Measurements from ENCODE around the gene RPS29.

RPS29 gene

GRCh38 chr14:49559979-49560768 lies 26.0 kb downstream of the RPS29 start:
- TF ChIP-seq PAX5 (IDR thresholded peaks at IDR 0.05; ENCODE audit: insufficient read depth, low read length, severe bottlenecking) = no peak
- no peak for TF ChIP-seq POU2F2 (IDR thresholded peaks at IDR 0.05; ENCODE audit: low read depth, low read length)
- no peak for TF ChIP-seq POLR2A (IDR thresholded peaks at IDR 0.05; ENCODE audit: low read depth, low read length)
- no peak for TF ChIP-seq TAF1 (IDR thresholded peaks at IDR 0.05; ENCODE audit: low read depth, low read length)
- no peak for TF ChIP-seq SPI1 (IDR thresholded peaks at IDR 0.05; ENCODE audit: low read depth, low read length)
- FAIRE-seq = no peak
- DNase-seq (ENCODE audit: insufficient read length, low spot score) = no peak

DNA sequence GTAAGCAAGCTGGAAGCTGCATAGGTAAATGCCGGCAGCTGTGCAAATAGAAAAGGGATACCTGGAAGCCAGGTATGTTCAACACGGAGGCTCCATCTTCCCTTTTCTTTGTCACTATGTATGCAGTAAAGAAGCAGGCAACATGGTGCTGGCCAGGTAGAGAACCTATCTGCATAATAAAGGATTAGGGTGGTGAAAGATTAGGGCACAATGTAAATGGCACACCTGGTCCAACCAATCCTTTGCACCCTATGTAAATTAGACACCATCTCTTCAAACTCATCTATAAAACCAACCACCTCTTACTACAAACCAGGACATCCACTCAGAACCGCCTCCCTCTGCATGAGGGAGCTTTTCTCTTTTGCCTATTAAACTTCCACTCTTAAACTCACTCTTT lies 32.3 kb downstream of the RPS29 start:
- FAIRE-seq (no peak), DNase-seq (ENCODE audit: insufficient read length, low spot score) (no peak)
- no peak for TF ChIP-seq POLR2A (IDR thresholded peaks at IDR 0.05; ENCODE audit: low read depth, low read length)
- no peak for TF ChIP-seq POLR2AphosphoS5 (IDR thresholded peaks at IDR 0.05; ENCODE audit: low read depth, low read length)

- TF ChIP-seq TAF1 (IDR thresholded peaks at IDR 0.05; ENCODE audit: low read depth, low read length) (no peak), POLR2A (IDR thresholded peaks at IDR 0.05; ENCODE audit: low read depth, low read length) (no peak), PAX5 (IDR thresholded peaks at IDR 0.05; ENCODE audit: insufficient read depth, low read length, severe bottlenecking) (no peak), SPI1 (IDR thresholded peaks at IDR 0.05; ENCODE audit: low read depth, low read length) (no peak), POLR2AphosphoS5 (IDR thresholded peaks at IDR 0.05; ENCODE audit: low read depth, low read length) (no peak), POU2F2 (IDR thresholded peaks at IDR 0.05; ENCODE audit: low read depth, low read length) (no peak)
- DNase-seq (ENCODE audit: insufficient read length, low spot score) = no peak
- FAIRE-seq = no peak
These were observed 33.1 kb downstream of the RPS29 start for GRCh38 chr14:49553106-49553505.

DNA sequence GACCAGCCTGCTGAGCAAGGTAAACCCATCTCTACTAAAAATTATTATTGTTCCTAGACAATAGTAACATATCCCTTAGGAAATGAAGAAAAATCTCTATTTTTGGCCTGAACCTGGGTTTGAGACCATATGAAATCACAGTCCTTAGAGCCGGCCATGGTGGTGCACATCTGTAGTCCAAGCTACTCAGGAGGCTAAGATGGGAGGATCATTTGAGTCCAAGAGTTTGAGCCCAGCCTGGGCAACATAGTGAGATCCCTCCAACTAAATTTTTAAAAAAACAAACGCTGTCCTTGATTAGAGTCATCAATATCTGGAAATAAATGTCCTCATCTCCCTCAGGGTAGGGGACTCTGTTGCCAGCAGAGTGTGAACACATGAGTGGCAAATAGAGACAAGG lies 34.6 kb downstream of the RPS29 start:
- FAIRE-seq = no peak
- TF ChIP-seq POLR2AphosphoS5 (IDR thresholded peaks at IDR 0.05; ENCODE audit: low read depth, low read length) = no peak
- no peak for TF ChIP-seq TAF1 (IDR thresholded peaks at IDR 0.05; ENCODE audit: low read depth, low read length)

DNA sequence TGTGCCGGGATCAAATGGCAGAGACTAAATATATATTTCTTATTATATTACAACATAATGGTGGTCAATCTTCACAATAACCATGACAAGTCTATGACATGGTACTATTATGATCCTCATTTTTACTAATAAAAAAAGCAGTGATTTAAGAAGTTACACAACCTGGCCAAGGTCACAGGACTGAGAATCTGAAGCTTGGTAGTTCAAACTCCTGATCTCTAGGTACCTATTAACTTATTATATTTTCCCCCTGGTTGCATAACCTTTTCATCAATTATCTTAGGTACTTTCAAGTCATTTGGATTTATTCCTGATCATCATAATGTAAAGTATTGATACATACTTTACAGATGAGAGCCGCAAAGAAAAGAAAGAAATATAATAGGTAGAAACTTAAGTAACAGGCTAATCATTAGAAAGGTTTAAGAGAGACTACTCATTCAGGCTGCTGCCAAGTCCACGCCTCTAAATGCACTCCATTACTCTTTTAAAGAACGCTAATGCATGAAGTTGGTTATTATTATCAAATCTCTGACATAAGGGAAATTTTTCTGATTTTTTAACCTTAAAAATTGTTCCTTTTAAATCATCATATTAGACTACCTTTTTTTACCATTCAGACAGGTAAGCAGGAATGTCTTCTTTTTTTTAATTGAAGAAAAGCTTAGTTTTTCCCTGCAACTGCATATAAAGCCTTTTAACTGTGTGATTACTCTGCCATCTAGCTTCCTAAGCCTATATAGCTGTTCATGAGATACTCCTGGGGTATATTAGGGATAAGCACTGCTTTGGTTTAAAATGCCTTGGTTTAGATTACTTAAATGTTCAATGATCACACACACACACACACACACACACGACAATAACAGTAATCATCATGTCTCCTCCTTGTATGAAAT lies 35.6 kb downstream of the RPS29 start:
- no peak for FAIRE-seq
- DNase-seq (ENCODE audit: insufficient read length, low spot score) = no peak
- TF ChIP-seq TAF1 (IDR thresholded peaks at IDR 0.05; ENCODE audit: low read depth, low read length) (no peak), POLR2AphosphoS5 (IDR thresholded peaks at IDR 0.05; ENCODE audit: low read depth, low read length) (no peak), POLR2A (IDR thresholded peaks at IDR 0.05; ENCODE audit: low read depth, low read length) (no peak), POU2F2 (IDR thresholded peaks at IDR 0.05; ENCODE audit: low read depth, low read length) (no peak), SPI1 (IDR thresholded peaks at IDR 0.05; ENCODE audit: low read depth, low read length) (no peak), PAX5 (IDR thresholded peaks at IDR 0.05; ENCODE audit: insufficient read depth, low read length, severe bottlenecking) (no peak)

More for the DNA sequence above, 34.6 kb downstream of the RPS29 start:
- no peak for DNase-seq (ENCODE audit: insufficient read length, low spot score)

DNA sequence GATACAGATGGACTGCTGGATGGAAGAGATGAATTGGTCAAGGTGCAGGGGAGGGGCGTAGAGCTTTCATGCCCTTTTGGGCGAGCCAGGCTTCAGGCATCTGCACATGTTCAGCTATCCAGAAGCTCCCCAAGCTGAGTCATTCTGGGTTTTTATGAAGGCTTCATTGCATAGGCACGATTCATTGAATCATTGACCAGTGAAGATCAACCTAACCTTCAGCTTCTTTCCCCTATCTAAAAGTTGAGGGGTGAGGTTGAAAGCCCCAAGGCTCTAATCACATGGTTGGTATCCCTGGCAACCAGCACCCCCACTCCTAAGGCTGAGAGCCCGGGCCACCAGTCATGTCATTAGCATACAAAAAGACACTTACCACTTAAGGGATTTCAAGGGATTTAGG lies 36.3 kb downstream of the RPS29 start:
- TF ChIP-seq SPI1 (IDR thresholded peaks at IDR 0.05; ENCODE audit: low read depth, low read length) (no peak), POLR2AphosphoS5 (IDR thresholded peaks at IDR 0.05; ENCODE audit: low read depth, low read length) (no peak), PAX5 (IDR thresholded peaks at IDR 0.05; ENCODE audit: insufficient read depth, low read length, severe bottlenecking) (no peak), TAF1 (IDR thresholded peaks at IDR 0.05; ENCODE audit: low read depth, low read length) (no peak), POLR2A (IDR thresholded peaks at IDR 0.05; ENCODE audit: low read depth, low read length) (no peak), POU2F2 (IDR thresholded peaks at IDR 0.05; ENCODE audit: low read depth, low read length) (no peak)
- FAIRE-seq = no peak
- no peak for DNase-seq (ENCODE audit: insufficient read length, low spot score)

- FAIRE-seq (no peak), DNase-seq (ENCODE audit: insufficient read length, low spot score) (no peak)
- no peak for TF ChIP-seq TAF1 (IDR thresholded peaks at IDR 0.05; ENCODE audit: low read depth, low read length)
- TF ChIP-seq POLR2AphosphoS5 (IDR thresholded peaks at IDR 0.05; ENCODE audit: low read depth, low read length) = no peak
- TF ChIP-seq POLR2A (IDR thresholded peaks at IDR 0.05; ENCODE audit: low read depth, low read length) = no peak
- no peak for TF ChIP-seq POU2F2 (IDR thresholded peaks at IDR 0.05; ENCODE audit: low read depth, low read length)
- TF ChIP-seq SPI1 (IDR thresholded peaks at IDR 0.05; ENCODE audit: low read depth, low read length) = no peak
- TF ChIP-seq PAX5 (IDR thresholded peaks at IDR 0.05; ENCODE audit: insufficient read depth, low read length, severe bottlenecking) = no peak
These were observed 36.7 kb downstream of the RPS29 start for GRCh38 chr14:49549446-49549845.

DNA sequence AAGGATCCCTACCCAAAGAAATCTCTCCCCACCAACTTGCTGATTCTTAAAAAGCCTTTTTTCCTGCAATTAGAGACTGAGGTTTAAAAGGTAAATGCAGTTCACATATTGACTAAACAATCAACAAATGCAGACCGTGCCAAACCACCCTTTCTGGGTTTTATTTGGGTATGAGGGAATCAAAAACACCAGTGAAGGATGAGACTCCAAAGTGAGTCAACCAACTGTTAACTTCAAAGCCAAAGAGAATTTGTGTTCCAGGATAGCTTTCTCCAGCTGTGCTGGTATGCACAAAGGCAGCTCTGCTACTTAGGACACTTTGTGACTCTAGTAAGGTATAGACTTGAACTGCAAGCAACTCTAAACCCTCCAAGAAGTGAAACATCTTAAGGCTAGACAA lies 39.4 kb downstream of the RPS29 start:
- FAIRE-seq (no peak), DNase-seq (ENCODE audit: insufficient read length, low spot score) (no peak)
- TF ChIP-seq SPI1 (IDR thresholded peaks at IDR 0.05; ENCODE audit: low read depth, low read length) (no peak), POLR2AphosphoS5 (IDR thresholded peaks at IDR 0.05; ENCODE audit: low read depth, low read length) (no peak), POLR2A (IDR thresholded peaks at IDR 0.05; ENCODE audit: low read depth, low read length) (no peak), TAF1 (IDR thresholded peaks at IDR 0.05; ENCODE audit: low read depth, low read length) (no peak), POU2F2 (IDR thresholded peaks at IDR 0.05; ENCODE audit: low read depth, low read length) (no peak), PAX5 (IDR thresholded peaks at IDR 0.05; ENCODE audit: insufficient read depth, low read length, severe bottlenecking) (no peak)

GRCh38 chr14:49545716-49546115 lies 40.5 kb downstream of the RPS29 start:
- TF ChIP-seq SPI1 (IDR thresholded peaks at IDR 0.05; ENCODE audit: low read depth, low read length) = no peak
- FAIRE-seq = no peak
- DNase-seq (ENCODE audit: insufficient read length, low spot score) = no peak

DNA sequence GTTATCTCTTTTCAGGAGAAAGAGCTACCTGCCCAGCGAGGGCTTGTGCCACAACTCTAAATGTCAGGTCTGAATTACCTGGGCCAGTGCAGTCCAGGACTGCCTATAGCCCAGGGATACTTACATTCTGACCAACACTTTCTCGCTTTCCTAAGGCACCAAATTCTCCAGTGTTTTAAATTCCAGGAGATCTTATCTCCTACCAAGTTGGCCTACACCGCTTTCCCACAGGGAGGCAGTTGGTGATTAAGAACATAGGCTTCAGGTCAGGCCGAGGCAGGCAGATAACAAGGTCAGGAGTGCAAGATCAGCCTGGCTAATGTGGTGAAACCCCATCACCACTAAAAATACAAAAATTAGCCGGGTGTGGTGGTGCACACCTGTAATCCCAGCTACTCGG lies 41.1 kb downstream of the RPS29 start:
- TF ChIP-seq POU2F2 (IDR thresholded peaks at IDR 0.05; ENCODE audit: low read depth, low read length) = no peak
- TF ChIP-seq SPI1 (IDR thresholded peaks at IDR 0.05; ENCODE audit: low read depth, low read length) = no peak
- no peak for TF ChIP-seq TAF1 (IDR thresholded peaks at IDR 0.05; ENCODE audit: low read depth, low read length)
- no peak for TF ChIP-seq PAX5 (IDR thresholded peaks at IDR 0.05; ENCODE audit: insufficient read depth, low read length, severe bottlenecking)
- TF ChIP-seq POLR2AphosphoS5 (IDR thresholded peaks at IDR 0.05; ENCODE audit: low read depth, low read length) = no peak
- TF ChIP-seq POLR2A (IDR thresholded peaks at IDR 0.05; ENCODE audit: low read depth, low read length) = no peak
- FAIRE-seq (no peak), DNase-seq (ENCODE audit: insufficient read length, low spot score) (no peak)

Measured in GM12891 (cell line).